HG03095 (cell line): Measurements from ENCODE around the gene PCNX1.
"Not testable (repeated sequence)": the region's sequence is repeated elsewhere in the genome, so short reads cannot be mapped to it uniquely, and the experiment has no call there.

ENCODE experiments used
- ATAC-seq: cut with Tn5 transposase; IDR thresholded peaks from one replicate; pipeline ENCODE4 v1.9.1; 2021; ENCODE audit warnings: moderate library complexity; ENCODE audit not compliant: unreplicated experiment

PCNX1 gene

DNA sequence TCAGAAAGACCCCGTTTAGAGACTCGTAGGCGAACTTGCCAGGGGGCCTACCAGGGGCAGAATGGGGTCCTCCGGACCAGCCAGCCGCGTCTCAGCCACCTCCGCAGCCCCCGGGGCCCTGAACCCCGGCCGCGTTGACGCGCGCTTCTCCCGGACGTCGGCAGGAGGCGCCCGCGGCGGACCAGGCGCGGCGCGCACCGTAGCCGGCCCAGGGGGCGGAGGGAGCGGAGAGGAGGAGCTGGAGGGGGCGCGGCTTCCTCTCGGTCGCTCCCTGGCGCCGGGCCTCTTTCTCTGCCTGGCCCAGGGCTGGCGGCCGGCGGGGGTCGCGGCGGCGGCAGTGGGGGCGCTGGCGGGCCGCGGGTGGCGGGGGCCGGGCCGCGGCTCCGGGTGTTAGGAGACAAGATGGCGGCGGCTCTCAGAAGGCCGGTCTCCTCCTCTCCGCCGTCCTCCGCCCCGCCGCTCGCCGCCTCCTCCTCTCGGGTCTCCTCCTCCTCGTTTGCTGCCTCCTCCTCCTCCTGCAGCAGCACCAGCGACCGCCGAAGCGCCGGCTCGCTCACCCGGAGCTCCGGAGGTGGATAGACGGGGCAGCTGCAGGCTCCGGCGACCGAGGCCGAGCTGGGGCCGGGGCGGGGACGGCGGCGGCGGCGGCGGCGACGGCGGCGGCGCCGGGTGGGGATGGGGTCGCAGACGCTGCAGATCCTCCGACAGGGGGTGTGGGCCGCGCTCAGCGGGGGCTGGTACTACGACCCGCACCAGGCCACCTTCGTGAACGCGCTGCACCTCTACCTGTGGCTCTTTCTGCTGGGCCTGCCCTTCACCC, at the start of gene PCNX1:
PCNX1 (plus strand) TSS at position 284 of the 820 bp plus-strand sequence; CDS start at position 676, 392 bp downstream.
- peak; percentile 67 for ATAC-seq

DNA sequence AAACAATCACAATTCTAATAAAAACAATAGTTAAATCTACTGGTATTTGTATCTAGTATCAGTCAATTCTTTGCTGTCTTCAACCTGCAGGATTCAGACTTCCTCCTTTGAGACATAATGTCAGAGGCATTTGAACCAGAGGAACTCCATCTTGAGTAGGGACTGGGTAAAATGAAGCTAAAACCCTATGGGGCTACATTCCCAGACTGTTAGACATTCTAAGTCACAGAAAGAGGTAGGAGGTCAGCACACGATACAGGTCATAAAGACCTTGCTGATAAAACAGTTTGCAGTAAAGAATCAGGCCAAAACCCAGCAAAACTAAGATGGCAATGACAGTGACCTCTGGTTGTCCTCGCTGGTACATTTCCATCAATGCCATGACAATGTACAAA, 49.8 kb upstream of the PCNX1 start:
- no peak for ATAC-seq

DNA sequence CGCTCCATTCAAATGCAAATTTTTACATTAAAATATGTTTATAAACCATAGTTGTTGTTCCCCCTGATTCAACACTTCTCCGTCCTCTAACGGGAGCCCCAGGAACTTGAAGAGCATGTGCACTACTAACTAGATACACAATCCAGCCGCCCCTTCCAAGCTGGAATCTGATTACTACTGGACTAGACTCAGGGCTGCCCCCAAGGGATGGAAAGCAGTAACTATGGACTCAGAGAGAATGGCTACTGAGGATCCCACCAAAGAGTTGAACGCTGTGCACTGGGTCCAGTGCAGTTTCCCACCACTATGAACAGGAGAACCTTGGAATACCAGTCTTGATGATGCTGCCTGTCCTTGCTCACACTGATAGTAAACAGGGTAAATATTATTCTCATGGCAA, 48.6 kb upstream of the PCNX1 start:
- no peak for ATAC-seq

DNA sequence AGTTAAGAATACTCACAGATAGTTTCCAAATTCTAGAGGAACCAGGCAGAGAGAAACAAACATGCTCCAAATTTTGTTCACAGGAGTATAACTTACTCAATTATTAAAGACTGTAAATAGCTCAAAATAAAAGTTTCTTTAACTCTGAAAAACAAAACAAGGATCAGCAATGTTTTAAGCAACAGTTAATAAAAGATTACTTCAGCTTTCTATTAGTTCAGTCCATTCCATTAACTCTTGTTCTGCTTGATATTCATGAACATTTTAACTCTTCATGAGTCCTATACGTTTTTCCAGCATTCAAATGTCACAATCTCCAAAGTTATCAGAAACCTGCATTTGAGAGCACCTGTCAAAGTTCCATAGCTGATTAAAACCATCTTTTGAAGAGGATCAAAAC, 40.3 kb upstream of the PCNX1 start:
- ATAC-seq: not testable (repeated sequence)

DNA sequence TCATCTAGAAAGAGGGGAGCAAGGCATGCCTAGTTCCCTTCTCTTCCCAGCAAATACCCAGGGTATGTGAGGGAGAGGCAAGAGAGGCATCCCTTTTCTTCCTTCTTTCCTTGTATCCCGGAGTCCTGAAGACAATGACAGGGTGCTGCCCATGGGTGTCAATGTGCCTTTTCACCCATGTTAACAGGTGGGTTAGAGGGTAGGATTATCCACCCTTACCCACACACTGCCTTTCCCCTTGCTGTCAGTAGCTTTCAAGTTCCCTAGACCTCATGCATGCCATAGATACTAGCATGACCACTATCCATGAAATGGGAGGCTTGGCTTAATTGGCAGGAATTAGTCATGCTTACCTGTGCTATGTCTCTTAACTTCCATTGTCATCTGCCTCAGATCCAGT, 36.3 kb upstream of the PCNX1 start:
- no peak for ATAC-seq

DNA sequence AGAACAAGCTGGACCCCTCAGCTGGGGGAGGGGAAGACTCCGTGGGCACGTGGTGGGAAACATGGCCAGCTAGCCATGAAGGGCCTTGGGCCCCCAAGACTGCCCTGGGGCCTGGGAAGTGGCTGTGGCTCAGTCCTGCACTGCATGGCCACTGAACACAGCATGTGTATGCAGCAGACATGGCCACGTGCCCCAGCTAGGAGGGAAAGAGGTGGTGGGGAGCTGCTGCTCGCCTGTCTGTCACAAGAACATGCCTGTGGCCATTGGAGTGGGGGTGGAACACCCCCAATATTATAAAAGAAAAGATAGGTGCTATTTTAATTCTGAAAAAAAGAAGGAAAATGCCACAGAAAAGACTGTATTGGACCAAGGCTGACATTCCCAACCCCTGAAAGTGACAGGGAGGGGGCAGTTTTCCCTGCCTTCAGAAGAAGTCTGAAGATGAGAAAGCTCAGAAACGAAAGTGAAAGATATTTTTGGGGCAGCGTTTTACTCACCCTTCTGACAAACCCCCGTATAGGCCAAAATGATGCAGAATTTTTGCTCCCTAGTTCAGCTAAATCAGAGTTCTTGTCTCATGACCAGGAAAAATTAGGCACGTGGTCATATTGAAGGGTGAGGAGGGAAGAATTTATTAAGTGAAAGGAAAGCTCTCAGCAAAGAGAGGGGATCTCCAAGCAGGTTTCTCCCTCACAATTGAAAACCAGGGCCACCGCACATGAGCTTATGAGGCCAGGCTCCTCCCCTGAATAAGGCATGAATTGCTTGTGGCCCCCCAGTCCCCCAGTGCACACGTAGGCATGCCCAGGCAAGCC, 35.2 kb upstream of the PCNX1 start:
- ATAC-seq: no peak

DNA sequence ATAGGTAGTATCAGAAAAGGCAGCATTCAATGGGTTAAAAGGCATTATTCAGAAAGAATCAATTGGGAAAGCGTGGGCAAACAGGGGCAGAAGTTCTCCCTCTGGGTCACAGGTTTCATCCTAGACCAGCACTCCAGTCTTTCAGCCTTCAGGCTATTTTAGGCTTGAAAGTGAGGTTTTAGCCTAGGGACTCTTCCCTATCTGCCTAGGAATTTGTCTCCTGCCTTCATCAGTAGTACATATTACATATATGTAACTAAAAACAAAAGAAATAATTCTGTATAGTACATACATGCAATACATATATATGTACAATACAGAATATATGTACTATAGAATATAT, 34.6 kb upstream of the PCNX1 start:
- ATAC-seq: no peak

DNA sequence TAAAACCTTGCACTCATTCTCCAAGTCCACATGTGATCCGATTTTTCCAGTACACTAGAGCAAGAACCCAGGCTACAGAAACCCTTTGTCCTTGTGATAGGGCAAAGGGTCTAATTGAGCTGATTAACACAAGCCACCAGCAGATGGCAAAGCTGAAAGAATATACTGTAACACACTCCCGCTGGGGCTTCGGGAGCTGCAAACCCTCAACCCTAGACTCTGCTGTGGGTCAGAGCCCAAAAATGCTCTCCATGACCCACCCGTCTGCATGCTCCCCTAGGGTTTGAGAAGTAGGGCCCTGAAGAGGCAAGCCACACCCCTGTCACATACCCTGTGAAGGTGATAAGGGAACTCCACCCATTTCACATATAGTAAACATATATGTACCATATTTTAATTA, 33.6 kb upstream of the PCNX1 start:
- no peak for ATAC-seq

DNA sequence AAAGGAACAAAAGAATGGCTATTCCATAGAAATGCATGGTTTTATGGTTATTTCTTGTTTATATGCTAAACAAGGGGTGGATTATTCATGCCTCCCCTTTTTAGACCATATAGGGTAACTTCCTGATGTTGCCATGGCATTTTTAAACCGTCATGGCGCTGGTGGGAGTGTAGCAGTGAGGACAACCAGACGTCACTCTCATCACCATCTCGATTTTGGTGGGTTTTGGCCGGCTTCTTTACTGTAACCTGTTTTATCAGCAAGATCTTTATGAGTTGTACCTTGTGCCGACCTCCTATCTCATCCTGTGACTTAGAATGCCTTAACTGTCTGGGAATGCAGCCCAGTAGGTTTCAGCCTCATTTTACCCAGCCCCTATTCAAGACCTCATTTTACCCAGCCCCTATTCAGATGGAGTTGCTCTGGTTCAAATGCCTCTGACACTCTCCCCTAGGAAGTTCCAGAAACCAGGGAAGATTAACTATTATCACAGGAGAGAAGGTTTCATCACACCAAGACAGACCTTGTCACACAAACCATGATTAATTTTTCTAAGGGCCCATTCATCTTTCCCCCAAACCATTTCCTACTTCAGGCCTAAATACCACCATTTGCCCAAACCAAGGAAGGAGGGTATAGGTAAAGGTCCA, 31.3 kb upstream of the PCNX1 start:
- ATAC-seq: not testable (repeated sequence)

DNA sequence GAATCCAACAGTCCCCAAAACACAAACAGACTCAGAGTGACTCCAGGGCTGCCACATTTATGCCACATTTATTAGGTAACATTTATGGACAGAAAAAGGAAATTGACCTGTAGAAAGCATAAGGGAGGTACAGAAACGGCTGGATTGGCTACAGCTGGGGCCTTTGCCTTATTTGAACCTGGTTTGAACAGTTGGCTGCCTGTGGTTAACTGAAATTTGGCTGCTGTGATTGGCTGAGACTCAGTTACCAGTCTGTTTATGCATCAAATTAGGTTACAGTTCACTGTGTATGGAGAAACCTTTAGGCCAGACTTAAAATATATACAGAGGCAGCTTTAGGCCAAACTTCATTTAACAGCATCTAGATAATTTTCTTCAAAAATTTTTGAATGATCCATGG, 27.8 kb upstream of the PCNX1 start:
- ATAC-seq: no peak

DNA sequence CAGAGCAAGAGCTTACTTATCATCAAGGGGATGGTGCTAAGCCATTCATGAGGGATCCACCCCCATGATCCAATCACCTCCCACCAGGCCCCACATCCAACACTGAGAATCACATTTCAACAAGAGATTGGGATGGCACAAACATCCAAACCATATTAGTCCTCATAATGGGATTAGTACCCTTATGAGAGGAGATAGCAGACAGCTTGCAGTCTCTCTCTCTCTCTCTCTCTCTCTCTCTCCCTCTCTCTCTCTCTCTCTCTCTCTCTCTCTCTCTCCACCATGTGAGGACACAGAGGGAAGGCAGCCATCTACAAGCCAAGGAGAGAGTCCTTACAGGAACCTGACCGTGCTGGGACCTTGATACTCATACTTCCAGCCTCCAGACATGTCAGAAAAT, 26.4 kb upstream of the PCNX1 start:
- ATAC-seq: not testable (repeated sequence)

DNA sequence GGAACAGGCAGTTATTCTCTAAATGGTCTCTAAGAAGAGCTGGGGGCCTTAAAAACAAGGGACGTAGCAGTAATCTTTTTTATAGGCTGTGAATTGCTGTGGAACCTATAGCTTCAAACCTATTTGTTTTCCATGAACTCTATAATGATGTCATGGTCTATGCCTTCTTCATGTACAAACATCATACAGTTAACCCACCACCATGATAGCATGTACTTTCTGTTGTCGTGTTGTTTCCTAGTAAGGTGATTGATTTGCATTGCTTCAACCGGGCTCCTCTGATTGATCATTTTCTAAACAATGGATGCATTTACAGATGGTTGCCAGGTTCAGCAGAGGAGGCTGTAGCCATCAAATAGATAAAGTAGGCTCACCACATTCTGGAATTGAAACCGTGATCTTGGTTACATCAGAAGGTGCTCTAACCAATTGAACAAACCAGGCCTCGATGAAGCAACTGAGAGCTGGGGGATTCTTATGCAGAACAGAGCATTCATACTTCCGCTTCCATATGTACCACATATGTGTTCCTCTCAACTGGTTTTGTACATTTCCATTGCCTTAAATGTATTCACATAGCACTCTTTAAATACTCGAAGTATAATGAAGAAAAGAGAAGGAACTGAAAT, 25.6 kb upstream of the PCNX1 start:
- ATAC-seq: peak; percentile 61

DNA sequence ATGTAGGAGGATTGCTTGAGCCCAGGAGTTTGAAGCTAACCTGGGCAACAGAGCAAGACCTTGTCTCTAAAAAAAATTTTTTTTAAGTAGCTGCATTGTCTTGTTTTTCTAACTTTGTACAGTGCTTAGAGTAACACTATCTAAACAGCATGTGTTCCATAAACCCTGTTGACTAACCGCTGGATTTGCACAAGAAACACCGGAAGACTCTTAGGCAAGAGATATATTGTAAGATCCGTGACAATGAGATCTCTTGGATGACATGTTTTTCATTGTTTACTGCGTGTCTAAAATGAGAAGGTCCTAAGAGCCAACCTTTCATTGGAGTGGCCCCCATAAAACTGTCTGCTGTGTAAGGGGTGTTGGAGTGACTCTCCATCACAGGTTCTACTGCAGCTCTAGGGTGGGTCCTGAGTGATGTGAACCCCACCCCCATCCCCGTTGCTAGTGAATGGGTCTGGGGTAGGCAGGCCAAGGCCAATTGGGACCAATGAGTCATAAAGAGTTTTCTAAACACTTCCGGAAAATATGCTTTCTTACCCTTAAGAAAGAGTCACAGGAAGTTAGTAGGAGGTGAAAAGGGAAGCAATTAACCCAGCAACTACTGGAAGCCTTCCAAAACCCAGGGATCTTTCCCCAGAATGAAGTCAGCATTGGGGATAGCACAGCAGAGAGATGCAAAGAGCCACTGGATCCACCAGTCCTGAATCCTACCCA, 24.3 kb upstream of the PCNX1 start:
- no peak for ATAC-seq

DNA sequence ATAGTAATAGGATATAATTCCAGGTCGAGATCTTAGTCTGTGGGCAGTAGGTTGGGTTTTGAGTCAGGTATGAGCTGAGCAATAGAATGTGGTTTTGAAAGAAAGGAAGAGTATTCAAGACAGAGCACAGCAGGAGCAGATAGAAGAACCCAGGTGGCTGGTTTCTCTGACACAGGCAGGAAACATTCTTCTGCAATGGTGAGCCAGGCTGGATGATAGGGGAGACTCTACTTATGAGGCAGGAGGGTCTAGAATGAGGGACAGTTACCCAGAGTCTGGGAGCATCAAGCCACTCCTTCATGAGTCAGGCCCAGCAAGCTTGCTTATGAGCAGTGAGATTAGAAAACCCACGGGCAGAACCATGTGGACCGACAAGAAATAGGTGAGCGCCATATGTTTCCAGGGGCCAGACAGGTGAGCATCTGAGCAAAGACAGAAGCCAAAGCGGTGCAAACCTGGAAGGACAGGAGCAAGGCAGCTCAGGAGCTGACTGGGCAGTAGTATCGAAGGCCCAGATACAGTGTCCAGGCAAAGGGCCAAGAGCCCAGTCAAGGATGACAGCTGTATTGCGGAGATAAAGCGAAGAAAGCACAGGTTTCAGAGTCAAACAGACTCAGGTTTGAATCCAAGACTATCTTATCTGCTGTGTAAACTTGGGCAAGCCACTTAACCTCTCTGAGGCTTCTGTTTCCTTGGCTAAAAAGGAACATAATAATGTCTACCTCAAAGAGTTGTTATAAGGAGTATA, 22.5 kb upstream of the PCNX1 start:
- no peak for ATAC-seq

DNA sequence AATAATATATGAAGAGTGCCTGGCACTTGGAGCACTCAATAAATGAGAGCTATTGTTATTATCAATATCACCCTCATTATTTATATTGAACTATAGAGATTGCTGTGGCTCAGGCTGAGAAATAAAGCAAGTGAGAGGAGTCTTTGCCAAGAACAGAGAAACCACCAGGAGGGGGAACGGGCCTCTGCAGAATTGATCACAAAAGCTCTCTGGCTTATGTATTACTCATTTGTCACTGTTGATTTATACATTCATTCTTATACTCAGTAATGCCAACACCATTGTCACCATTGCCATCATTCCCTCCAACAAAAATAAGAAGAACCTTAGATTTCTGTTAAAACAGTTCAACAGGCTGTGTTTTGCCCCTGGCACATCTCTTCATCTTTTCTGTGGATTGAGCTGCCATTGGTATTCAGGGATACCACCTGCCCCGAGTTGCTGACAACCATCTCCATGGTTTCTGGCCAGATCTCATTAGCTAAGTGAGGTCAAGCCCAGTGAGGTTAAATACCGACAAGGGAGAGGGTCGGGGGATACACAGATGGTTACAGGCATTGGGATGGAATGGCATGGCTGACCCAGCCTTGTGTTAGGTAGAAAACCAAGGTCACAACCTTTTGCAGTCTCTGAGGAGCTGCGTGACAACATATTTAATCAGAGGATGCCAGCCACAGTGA, 21.8 kb upstream of the PCNX1 start:
- ATAC-seq: no peak

DNA sequence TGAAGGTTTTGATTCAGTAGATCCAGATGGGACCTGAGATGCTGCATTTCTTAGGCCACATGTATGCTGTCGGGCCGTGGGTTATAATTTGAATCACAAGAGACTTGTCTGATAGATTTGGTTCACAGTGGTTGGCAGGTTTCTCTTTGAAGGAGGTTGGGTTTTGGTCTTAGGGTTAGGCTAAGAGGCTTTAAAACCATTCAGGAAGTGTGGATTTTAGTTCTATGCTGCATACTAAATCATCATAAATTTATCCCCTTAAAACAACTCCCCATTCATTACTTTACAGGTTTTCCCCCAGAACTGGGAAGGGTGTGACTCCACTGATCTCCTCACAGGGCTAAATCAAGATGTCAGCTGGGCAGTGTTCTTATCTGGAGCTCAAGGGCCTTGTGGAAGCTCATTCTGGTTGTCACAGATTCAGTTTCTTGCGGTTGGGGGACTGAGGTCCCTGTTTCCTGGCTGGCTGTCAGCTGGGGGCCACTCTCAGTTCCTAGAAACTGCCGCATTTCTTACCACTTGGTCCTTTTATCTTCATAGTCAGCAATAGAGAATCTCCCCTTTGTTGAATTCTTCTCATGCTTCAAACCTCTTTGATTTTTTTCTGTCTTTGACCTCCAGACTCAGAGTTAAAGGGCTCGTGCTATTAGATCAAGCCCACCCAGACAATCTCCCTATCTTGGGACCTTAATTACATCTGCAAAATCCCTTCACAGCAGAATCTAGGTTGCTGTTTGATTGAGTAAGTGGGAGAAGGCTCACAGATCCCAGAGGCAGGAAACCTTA, 20.6 kb upstream of the PCNX1 start:
- ATAC-seq: peak; percentile 33

DNA sequence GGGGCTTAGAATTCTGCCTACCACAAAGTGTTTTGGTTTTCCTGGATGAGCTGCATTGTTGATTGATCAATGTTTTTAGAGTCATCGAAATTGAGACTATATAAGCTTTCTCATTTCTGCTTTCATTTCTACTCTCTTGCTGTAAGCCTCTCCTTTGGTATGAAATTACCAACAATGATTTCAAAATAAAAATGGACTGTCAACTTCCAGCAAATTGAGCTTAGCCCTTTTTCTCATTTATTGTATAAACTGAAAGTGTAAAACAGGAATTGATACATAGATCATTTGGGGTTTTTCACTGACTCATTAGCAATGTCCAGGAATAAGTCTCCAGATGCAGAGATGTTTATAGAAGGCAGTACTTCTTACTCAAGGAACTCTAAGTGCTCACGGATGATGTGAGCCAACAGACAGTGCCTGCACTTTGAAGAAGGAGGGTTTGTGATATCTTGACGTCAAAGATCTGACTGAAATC, 20.0 kb upstream of the PCNX1 start:
- peak; percentile 41 for ATAC-seq

DNA sequence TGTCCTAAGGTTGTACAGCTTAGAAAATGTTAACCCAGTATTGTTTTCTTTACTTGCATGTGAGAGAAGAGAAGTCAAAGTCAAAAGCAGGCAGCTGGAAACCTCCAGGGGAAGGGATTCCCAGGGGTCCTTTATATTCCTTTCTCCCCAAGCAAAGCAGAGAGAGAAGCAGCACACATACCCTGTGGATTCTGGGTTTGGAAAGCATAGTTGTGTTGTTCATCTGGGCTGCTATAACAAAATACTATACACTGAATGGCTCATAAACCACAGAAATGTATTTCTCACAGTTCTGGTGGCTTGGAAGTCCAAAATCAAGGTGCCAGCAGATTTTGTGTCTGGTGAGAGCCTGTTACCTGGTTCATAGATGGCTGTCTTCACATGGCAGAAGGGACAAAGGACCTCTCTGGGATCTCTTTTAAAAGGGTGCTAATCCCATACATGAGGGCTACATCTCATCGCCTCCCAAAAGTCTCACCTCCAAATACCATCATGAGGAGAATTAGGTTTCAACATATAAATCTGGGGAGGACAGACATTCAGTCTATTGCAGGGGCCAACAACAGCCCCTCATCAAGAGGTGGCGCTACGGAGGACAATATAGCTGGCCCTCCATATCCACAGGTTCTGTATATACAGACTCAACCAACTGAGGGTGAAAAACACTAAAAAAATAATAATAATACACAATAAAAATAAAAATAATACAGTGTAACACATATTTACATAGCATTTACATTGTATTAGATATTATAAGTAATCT, 19.3 kb upstream of the PCNX1 start:
- ATAC-seq: no peak
